NT2/D1 (cell line): ENCODE results near the gene KCNK16.

ENCODE experiments used
- SUZ12 ChIP-seq: IDR thresholded peaks from 2 replicates; pipeline ENCODE4 v1.6.1; 2011; ENCODE audit not compliant: insufficient read length, insufficient read depth; ENCODE audit errors: extremely low read depth
- YY1 ChIP-seq: IDR thresholded peaks from 2 replicates; pipeline ENCODE4 v1.6.1; 2011; ENCODE audit not compliant: insufficient read length, insufficient read depth
- ZNF274 ChIP-seq: IDR thresholded peaks from 2 replicates; pipeline ENCODE4 v1.6.1; 2011; ENCODE audit warnings: mild to moderate bottlenecking, low read depth, low read length

DNA sequence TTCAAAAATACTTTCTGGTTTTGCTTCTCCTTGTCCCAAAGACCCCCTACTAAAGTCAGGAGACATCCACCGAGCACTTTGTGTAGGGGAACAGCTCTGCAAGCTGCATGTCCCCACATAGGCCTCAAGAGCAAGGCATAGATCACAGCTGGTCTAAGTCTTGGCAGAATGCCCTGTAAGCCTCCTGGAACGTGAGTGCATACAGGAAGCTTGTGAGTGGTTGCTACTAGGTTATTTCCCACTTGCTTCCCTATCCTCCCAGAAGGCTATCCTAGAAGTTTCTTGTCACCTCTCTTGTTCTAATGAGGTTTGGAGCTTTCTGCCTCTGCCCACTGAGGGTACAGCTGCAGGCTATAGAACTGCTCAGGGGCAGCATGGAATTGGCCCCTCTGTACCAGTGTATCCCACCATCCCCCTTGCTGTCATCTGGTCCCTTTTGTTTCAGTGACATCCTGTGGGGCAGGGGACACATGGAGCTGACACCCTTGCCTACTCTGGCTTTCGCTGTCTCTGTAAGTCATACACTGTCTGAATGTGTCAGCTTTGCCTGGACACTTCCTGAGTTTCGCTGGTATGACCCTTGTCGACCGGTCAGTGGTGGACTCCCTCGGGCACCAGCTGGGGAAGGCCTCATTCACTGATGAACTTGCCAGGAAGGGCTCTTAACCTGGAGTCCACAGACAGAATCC lies 35.6 kb upstream of the KCNK16 start:
- TF ChIP-seq YY1: no peak
- TF ChIP-seq SUZ12: no peak
- TF ChIP-seq ZNF274: no peak
